Hepatic stellate cell (primary cell): ENCODE measurements around the gene WDR59.
"Not testable (repeated sequence)": the region's sequence is repeated elsewhere in the genome, so short reads cannot be mapped to it uniquely, and the experiment has no call there.

ENCODE experiments used
- DNase-seq: peaks from one replicate; pipeline ENCODE4 v3.0.0; 2011; ENCODE audit warnings: low spot score

Gene WDR59, protein sequence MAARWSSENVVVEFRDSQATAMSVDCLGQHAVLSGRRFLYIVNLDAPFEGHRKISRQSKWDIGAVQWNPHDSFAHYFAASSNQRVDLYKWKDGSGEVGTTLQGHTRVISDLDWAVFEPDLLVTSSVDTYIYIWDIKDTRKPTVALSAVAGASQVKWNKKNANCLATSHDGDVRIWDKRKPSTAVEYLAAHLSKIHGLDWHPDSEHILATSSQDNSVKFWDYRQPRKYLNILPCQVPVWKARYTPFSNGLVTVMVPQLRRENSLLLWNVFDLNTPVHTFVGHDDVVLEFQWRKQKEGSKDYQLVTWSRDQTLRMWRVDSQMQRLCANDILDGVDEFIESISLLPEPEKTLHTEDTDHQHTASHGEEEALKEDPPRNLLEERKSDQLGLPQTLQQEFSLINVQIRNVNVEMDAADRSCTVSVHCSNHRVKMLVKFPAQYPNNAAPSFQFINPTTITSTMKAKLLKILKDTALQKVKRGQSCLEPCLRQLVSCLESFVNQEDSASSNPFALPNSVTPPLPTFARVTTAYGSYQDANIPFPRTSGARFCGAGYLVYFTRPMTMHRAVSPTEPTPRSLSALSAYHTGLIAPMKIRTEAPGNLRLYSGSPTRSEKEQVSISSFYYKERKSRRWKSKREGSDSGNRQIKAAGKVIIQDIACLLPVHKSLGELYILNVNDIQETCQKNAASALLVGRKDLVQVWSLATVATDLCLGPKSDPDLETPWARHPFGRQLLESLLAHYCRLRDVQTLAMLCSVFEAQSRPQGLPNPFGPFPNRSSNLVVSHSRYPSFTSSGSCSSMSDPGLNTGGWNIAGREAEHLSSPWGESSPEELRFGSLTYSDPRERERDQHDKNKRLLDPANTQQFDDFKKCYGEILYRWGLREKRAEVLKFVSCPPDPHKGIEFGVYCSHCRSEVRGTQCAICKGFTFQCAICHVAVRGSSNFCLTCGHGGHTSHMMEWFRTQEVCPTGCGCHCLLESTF

DNA sequence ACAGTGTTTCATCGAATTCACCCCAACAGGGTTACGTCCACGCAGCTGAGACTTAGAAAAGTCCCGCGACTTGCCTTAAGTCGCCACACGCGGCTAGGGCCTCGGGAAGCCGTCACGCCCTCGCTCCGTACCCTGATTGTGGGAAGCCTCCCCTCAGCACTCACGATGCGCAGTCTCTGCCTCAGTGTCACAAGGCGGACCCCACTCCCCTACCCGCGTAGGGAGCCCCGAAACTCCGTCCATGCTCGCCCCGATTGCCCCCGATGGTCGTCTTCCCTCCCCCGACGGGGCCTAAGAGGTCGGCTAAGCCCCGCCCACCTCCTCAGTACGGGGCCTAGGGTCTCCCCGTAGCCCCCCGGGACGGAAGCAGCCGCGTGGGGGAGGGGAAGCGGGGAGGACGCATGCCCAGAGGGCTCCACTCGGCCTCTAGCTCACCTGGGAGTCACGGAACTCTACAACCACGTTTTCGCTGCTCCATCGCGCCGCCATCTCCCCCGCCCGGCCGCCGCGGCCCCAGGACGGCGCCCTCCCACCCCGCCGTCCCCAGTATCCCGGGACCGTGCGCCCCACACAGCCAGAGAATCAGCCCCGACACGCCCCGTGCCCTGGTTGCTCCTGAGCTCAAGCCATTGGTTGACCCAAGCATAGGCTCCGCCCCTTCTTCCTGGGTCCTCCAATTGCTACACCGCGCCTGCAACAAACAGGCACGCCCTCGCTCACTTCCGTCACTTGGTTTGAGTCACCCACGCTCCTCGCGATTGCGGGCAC is at the start of gene WDR59:
WDR59 (minus strand) TSS at position 595 of the 768 bp plus-strand sequence; CDS start at position 489, 106 bp downstream.
- DNase-seq, result peak; percentile 98

DNA sequence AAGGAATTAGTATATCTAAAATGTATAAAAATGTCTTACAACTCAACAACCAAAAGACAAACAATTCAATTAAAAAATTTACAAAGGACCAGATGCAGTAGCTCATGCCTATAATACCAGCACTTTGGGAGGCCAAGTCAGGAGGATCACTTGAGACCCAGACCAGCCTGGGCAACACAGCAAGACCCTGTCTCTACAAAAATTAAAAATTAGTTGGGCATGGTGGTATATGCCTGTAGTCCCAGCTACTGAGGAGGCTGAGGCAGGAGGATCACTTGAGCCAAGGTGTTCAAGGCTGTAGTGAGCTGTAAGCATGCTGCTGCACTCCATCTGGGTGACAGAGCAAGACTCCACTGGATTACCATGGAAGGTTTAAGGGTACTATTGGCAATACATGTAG is 47.7 kb upstream of the WDR59 start:
- no peak for DNase-seq

- peak; percentile 52 for DNase-seq
Observed at GRCh38 chr16:75029854-75030253, 44.9 kb upstream of the WDR59 start.

GRCh38 chr16:75028544-75029135 is 43.7 kb upstream of the WDR59 start:
- DNase-seq, result no peak

DNA sequence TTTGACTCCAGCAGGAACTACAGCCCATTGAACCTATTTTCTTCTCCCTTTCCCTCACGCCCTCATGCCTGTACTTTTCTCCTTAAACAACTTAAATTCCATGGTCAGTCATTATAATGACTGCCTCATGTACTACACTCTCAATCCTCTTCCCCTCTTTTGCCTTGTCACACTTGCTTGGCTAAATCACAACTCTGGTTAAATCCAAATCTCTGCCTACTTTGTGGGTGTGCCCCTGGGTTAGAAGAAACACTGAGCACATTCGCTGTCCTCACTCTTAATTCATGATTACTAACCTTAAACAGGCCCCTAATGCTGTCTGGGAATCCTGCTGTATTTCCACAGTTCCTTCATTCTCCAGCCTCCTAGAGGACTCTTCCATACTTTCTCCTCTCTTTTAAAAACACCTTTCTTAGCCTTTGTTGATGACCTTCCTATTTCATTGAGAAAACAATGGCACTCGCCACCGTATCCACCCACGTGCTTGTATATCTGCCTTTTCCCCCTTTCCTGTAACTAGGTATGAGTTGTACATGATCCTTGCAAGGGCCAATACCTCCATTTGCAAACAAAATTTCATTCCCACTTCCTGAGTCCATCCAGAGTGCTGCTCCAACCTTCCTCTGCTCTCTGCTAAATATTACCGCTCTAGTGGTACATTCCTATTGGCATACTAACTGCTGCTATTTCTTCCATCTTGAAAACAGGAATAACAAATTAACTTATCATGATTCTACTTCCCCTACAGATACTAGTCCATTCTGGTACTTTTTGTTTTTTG is 42.8 kb upstream of the WDR59 start:
- DNase-seq, result no peak

GRCh38 chr16:75026892-75027391 is 42.0 kb upstream of the WDR59 start:
- DNase-seq, result no peak

GRCh38 chr16:75026239-75026891 is 41.4 kb upstream of the WDR59 start:
- DNase-seq, result peak; percentile 75

- DNase-seq, result no peak
Observed at GRCh38 chr16:75025761-75026160, 40.8 kb upstream of the WDR59 start.

- DNase-seq, result no peak
Observed at GRCh38 chr16:75024594-75024993, 39.7 kb upstream of the WDR59 start.

GRCh38 chr16:75024182-75024581 is 39.3 kb upstream of the WDR59 start:
- DNase-seq, result no peak

- no peak for DNase-seq
Observed at GRCh38 chr16:75023009-75023408, 38.1 kb upstream of the WDR59 start.

GRCh38 chr16:75022567-75022966 is 37.6 kb upstream of the WDR59 start:
- no peak for DNase-seq

DNA sequence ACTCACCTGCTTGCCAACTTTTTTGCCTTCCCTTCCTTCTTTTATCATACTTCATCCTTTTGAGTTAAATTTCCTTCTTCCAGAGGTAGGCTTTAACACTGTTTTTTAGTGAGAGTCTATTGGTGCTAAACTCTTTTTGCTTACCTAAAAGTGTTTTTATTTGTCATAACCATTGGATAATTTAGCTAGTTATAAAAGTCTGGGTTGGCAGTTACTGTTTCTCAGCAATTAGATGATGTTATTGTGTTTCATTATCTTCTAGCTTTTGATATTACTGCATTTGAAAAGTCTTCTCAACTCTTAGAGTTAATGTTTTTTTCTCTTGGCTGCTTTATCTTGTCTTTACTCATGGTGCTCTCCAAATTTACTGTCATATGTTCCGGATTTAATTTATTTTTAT is 36.5 kb upstream of the WDR59 start:
- DNase-seq, result no peak

DNA sequence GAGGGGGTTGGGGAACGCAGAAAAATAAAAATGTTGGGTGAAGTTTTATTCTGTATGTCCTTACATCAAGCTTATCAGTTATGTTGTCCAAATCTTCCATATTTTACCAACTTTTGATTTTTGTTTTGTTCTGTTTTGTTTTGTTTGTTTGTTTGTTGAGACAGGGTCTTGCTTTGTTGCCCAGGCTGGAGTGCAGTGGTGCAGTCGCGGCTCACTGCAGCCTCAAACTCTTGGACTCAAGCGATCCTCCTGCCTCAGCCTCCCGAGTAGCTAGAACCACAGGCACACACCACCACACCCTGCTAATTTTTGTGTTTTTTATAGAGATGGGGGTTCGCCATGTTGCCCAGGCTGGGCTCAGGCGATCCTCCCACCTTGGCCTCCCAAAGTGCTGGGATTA is 34.7 kb upstream of the WDR59 start:
- DNase-seq, result no peak

DNA sequence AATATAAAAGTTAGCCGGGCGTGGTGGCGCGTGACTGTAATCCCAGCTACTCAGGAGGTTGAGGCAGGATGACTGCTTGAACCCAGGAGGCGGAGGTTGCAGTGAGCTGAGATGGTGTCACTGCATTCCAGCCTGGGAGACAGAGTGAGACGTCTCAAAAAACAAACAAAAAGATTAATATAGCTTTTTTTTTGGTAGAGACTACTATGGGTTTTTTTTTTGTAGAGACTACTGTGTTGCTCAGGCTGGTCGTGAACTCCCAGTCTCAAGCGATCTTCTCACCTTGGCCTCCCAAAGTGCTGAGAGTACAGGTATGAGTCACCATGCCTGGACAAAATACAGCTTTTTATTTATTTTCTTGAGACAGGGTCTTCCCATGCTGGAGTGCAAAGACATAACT is 34.1 kb upstream of the WDR59 start:
- no peak for DNase-seq

GRCh38 chr16:75017670-75018525 is 33.0 kb upstream of the WDR59 start:
- DNase-seq, result no peak

DNA sequence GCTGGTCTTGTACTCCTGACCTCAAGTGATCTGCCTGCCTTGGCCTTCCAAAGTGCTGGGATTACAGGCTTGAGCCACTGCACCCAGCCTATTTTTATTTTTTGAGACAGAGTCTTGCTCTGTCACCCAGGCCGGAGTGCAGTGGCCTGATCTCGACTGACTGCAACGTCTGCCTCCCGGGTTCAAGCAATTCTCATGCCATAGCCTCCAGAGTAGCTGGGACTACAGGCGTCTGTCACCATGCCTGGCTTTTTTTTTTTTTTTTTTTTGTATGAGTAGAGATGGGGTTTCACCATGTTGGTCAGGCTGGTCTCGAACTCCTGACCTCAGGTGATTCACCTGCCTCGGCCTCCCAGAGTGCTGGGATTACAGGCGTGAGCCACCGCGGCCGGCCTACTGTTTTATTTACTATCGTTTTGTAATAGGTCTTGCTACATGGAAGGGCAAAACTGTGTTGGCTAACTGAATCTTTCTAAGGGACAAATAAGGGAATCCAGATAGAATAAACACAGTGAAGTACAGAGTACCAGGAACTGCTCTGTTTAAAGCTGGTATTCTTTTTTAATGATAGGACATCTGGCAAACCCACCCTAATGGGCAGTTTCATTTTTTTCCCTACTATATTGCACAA is 31.6 kb upstream of the WDR59 start:
- DNase-seq, result not testable (repeated sequence)

- no peak for DNase-seq
Observed at GRCh38 chr16:75014318-75014717, 29.4 kb upstream of the WDR59 start.

- DNase-seq, result not testable (repeated sequence)
Observed at GRCh38 chr16:75013123-75013522, 28.2 kb upstream of the WDR59 start.
